ENCODE results near the gene SEC22A. TPM values are rescaled to one million over a fixed set of nuclear protein-coding genes. Genes with fewer than 3 reads are reported as not detected.

Gene SEC22A
- total and polyA plus RNA-seq, 4 donors = 10.2 to 17.3 (median 13.6) TPM

- Histone ChIP-seq H3K4me3 (ENCODE audit: low read length in 2 of 2) (no peak overlapping the region), H3K27me3 (ENCODE audit: control insufficient read depth in 1 of 2, insufficient read depth in 2 of 2, low read length in 1 of 2) (no peaks in the 10 kb centered on the region), H3K9me3 (ENCODE audit: control insufficient read depth, low read length) (no peaks in the 10 kb centered on the region), H3K4me1 (ENCODE audit: control insufficient read depth in 1 of 2, insufficient read depth in 2 of 2, low read length in 2 of 2) (no peaks in the 10 kb centered on the region), H3K27ac (ENCODE audit: low read depth in 1 of 2, low read length in 2 of 2) (no peak overlapping the region), H3K36me3 (ENCODE audit: control insufficient read depth in 1 of 2, insufficient read depth in 2 of 2, low read length in 1 of 2) (peaks cover 0 to 3% of the 10 kb centered on the region in 2 donors)
- ATAC-seq (ENCODE audit: low FRiP score) = no peak
- DNase-seq = no peak
- WGBS, 2 donors = 67 to 74% methylated on average over 7 of the region's 7 CpGs
- intact Hi-C loops (cut with DNase I) = no loop called here
These were observed 77.4 kb downstream of the SEC22A start for GRCh38 chr3:123279121-123279520.

GRCh38 chr3:123281406-123281805 lies 79.7 kb downstream of the SEC22A start:
- Histone ChIP-seq H3K27me3 (ENCODE audit: control insufficient read depth in 1 of 2, insufficient read depth in 2 of 2, low read length in 1 of 2) (no peaks in the 10 kb centered on the region), H3K27ac (ENCODE audit: low read depth in 1 of 2, low read length in 2 of 2) (no peak overlapping the region), H3K4me1 (ENCODE audit: control insufficient read depth in 1 of 2, insufficient read depth in 2 of 2, low read length in 2 of 2) (no peaks in the 10 kb centered on the region), H3K36me3 (ENCODE audit: control insufficient read depth in 1 of 2, insufficient read depth in 2 of 2, low read length in 1 of 2) (peaks cover 3 to 13% of the 10 kb centered on the region in 2 donors), H3K4me3 (ENCODE audit: low read length in 2 of 2) (no peak overlapping the region), H3K9me3 (ENCODE audit: control insufficient read depth, low read length) (no peaks in the 10 kb centered on the region)
- DNase-seq (no peak), ATAC-seq (ENCODE audit: low FRiP score) (no peak)
- 87 to 88% methylated on average over 3 of the region's 3 CpGs for WGBS, 2 donors
- intact Hi-C loops (cut with DNase I) = no loop called here

GRCh38 chr3:123281929-123282328 lies 80.2 kb downstream of the SEC22A start:
- no peak for DNase-seq
- intact Hi-C loops (cut with DNase I) = no loop called here
- Histone ChIP-seq H3K4me1 (ENCODE audit: control insufficient read depth in 1 of 2, insufficient read depth in 2 of 2, low read length in 2 of 2) (no peaks in the 10 kb centered on the region), H3K27me3 (ENCODE audit: control insufficient read depth in 1 of 2, insufficient read depth in 2 of 2, low read length in 1 of 2) (no peaks in the 10 kb centered on the region), H3K9me3 (ENCODE audit: control insufficient read depth, low read length) (no peaks in the 10 kb centered on the region), H3K4me3 (ENCODE audit: low read length in 2 of 2) (no peak overlapping the region), H3K27ac (ENCODE audit: low read depth in 1 of 2, low read length in 2 of 2) (no peak overlapping the region), H3K36me3 (ENCODE audit: control insufficient read depth in 1 of 2, insufficient read depth in 2 of 2, low read length in 1 of 2) (peaks cover 3 to 13% of the 10 kb centered on the region in 2 donors)
- no peak for ATAC-seq (ENCODE audit: low FRiP score)
- WGBS, 2 donors = 90 to 93% methylated on average over 2 of the region's 2 CpGs

- Histone ChIP-seq H3K4me1 (ENCODE audit: control insufficient read depth in 1 of 2, insufficient read depth in 2 of 2, low read length in 2 of 2) (no peaks in the 10 kb centered on the region), H3K4me3 (ENCODE audit: low read length in 2 of 2) (no peak overlapping the region), H3K27me3 (ENCODE audit: control insufficient read depth in 1 of 2, insufficient read depth in 2 of 2, low read length in 1 of 2) (no peaks in the 10 kb centered on the region), H3K36me3 (ENCODE audit: control insufficient read depth in 1 of 2, insufficient read depth in 2 of 2, low read length in 1 of 2) (peaks cover 3 to 13% of the 10 kb centered on the region in 2 donors), H3K27ac (ENCODE audit: low read depth in 1 of 2, low read length in 2 of 2) (no peak overlapping the region), H3K9me3 (ENCODE audit: control insufficient read depth, low read length) (no peaks in the 10 kb centered on the region)
- no peak for ATAC-seq (ENCODE audit: low FRiP score)
- DNase-seq = no peak
- intact Hi-C loops (cut with DNase I) = no loop called here
- 73 to 77% methylated on average over 8 of the region's 8 CpGs for WGBS, 2 donors
These were observed 80.7 kb downstream of the SEC22A start for GRCh38 chr3:123282461-123282860.

- Histone ChIP-seq H3K27ac (ENCODE audit: low read depth in 1 of 2, low read length in 2 of 2) (no peak overlapping the region), H3K4me1 (ENCODE audit: control insufficient read depth in 1 of 2, insufficient read depth in 2 of 2, low read length in 2 of 2) (no peaks in the 10 kb centered on the region), H3K27me3 (ENCODE audit: control insufficient read depth in 1 of 2, insufficient read depth in 2 of 2, low read length in 1 of 2) (no peaks in the 10 kb centered on the region), H3K9me3 (ENCODE audit: control insufficient read depth, low read length) (no peaks in the 10 kb centered on the region), H3K4me3 (ENCODE audit: low read length in 2 of 2) (no peak overlapping the region), H3K36me3 (ENCODE audit: control insufficient read depth in 1 of 2, insufficient read depth in 2 of 2, low read length in 1 of 2) (peaks cover 3 to 13% of the 10 kb centered on the region in 2 donors)
- ATAC-seq (ENCODE audit: low FRiP score) = no peak
- intact Hi-C loops (cut with DNase I) = no loop called here
- 72 to 80% methylated on average over 9 of the region's 9 CpGs for WGBS, 2 donors
- DNase-seq = no peak
These were observed 81.3 kb downstream of the SEC22A start for GRCh38 chr3:123283074-123283473.

GRCh38 chr3:123283657-123284398 lies 82.1 kb downstream of the SEC22A start:
- Histone ChIP-seq H3K27ac (ENCODE audit: low read depth in 1 of 2, low read length in 2 of 2) (no peak overlapping the region), H3K9me3 (ENCODE audit: control insufficient read depth, low read length) (no peaks in the 10 kb centered on the region), H3K4me1 (ENCODE audit: control insufficient read depth in 1 of 2, insufficient read depth in 2 of 2, low read length in 2 of 2) (no peaks in the 10 kb centered on the region), H3K27me3 (ENCODE audit: control insufficient read depth in 1 of 2, insufficient read depth in 2 of 2, low read length in 1 of 2) (no peaks in the 10 kb centered on the region), H3K4me3 (ENCODE audit: low read length in 2 of 2) (no peak overlapping the region), H3K36me3 (ENCODE audit: control insufficient read depth in 1 of 2, insufficient read depth in 2 of 2, low read length in 1 of 2) (peaks cover 3 to 13% of the 10 kb centered on the region in 2 donors)
- 80 to 81% methylated on average over 17 of the region's 17 CpGs for WGBS, 2 donors
- no peak for ATAC-seq (ENCODE audit: low FRiP score)
- intact Hi-C loops (cut with DNase I) = no loop called here
- no peak for DNase-seq

- Histone ChIP-seq H3K4me1 (ENCODE audit: control insufficient read depth in 1 of 2, insufficient read depth in 2 of 2, low read length in 2 of 2) (no peaks in the 10 kb centered on the region), H3K27me3 (ENCODE audit: control insufficient read depth in 1 of 2, insufficient read depth in 2 of 2, low read length in 1 of 2) (no peaks in the 10 kb centered on the region), H3K27ac (ENCODE audit: low read depth in 1 of 2, low read length in 2 of 2) (no peak overlapping the region), H3K4me3 (ENCODE audit: low read length in 2 of 2) (no peak overlapping the region), H3K9me3 (ENCODE audit: control insufficient read depth, low read length) (no peaks in the 10 kb centered on the region), H3K36me3 (ENCODE audit: control insufficient read depth in 1 of 2, insufficient read depth in 2 of 2, low read length in 1 of 2) (peaks cover 3 to 13% of the 10 kb centered on the region in 2 donors)
- DNase-seq (no peak), ATAC-seq (ENCODE audit: low FRiP score) (no peak)
- intact Hi-C loops (cut with DNase I) = no loop called here
- WGBS, 2 donors = 85 to 90% methylated on average over 18 of the region's 18 CpGs
These were observed 82.8 kb downstream of the SEC22A start for GRCh38 chr3:123284399-123285010.

- Histone ChIP-seq H3K27me3 (ENCODE audit: control insufficient read depth in 1 of 2, insufficient read depth in 2 of 2, low read length in 1 of 2) (no peaks in the 10 kb centered on the region), H3K4me3 (ENCODE audit: low read length in 2 of 2) (no peak overlapping the region), H3K27ac (ENCODE audit: low read depth in 1 of 2, low read length in 2 of 2) (no peak overlapping the region), H3K36me3 (ENCODE audit: control insufficient read depth in 1 of 2, insufficient read depth in 2 of 2, low read length in 1 of 2) (peaks cover 3 to 13% of the 10 kb centered on the region in 2 donors), H3K9me3 (ENCODE audit: control insufficient read depth, low read length) (no peaks in the 10 kb centered on the region), H3K4me1 (ENCODE audit: control insufficient read depth in 1 of 2, insufficient read depth in 2 of 2, low read length in 2 of 2) (no peaks in the 10 kb centered on the region)
- intact Hi-C loops (cut with DNase I) = no loop called here
- WGBS, 2 donors = 75 to 76% methylated on average over 9 of the region's 9 CpGs
- no peak for DNase-seq
- ATAC-seq (ENCODE audit: low FRiP score) = no peak
These were observed 83.3 kb downstream of the SEC22A start for GRCh38 chr3:123285066-123285465.

GRCh38 chr3:123285479-123285878 lies 83.7 kb downstream of the SEC22A start:
- no peak for DNase-seq
- Histone ChIP-seq H3K4me1 (ENCODE audit: control insufficient read depth in 1 of 2, insufficient read depth in 2 of 2, low read length in 2 of 2) (no peaks in the 10 kb centered on the region), H3K9me3 (ENCODE audit: control insufficient read depth, low read length) (no peaks in the 10 kb centered on the region), H3K27me3 (ENCODE audit: control insufficient read depth in 1 of 2, insufficient read depth in 2 of 2, low read length in 1 of 2) (no peaks in the 10 kb centered on the region), H3K36me3 (ENCODE audit: control insufficient read depth in 1 of 2, insufficient read depth in 2 of 2, low read length in 1 of 2) (peaks cover 3 to 13% of the 10 kb centered on the region in 2 donors), H3K4me3 (ENCODE audit: low read length in 2 of 2) (no peak overlapping the region), H3K27ac (ENCODE audit: low read depth in 1 of 2, low read length in 2 of 2) (no peak overlapping the region)
- ATAC-seq (ENCODE audit: low FRiP score) = no peak
- 83 to 87% methylated on average over 4 of the region's 4 CpGs for WGBS, 2 donors
- intact Hi-C loops (cut with DNase I) = no loop called here
